Measurements from ENCODE around the gene CSNK1G3. TPM values are rescaled to one million over a fixed set of nuclear protein-coding genes. Genes with fewer than 3 reads are reported as not detected.

CSNK1G3 gene
- total and polyA plus RNA-seq, 8 donors = 12.9 to 151 (median 20.3) TPM

DNA sequence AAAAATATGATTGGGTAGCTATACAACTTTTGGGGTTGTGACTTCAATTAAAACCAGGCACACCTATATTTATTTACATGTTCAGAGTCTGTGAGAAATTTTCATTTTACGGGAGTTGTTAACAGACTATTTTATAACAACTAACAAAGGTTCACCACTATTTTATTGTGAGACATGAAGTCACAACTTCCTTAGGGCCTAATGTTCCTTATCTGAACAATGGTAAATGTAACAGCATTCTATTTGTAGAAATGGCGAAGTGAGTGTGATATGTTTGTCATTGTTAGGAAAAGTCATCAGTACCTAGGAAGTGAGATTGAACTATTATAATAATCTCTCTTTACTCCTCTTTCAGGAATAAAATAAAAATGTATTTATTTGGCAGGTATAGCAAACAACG, 67.4 kb downstream of the CSNK1G3 start:
- Histone ChIP-seq H3K9me3 (peaks cover 0 to 4% (median 0%) of the 10 kb centered on the region in 4 donors), H3K36me3 (peaks cover 0 to 19% (median 11%) of the 10 kb centered on the region in 4 donors), H3K27me3 (no peaks in the 10 kb centered on the region), H3K4me1 (peaks cover 0 to 6% (median 0%) of the 10 kb centered on the region in 4 donors), H3K4me3 (no peak overlapping the region), H3K27ac (no peak overlapping the region)
- TF ChIP-seq POLR2A (IDR thresholded peaks at IDR 0.05) (no peak), EP300 (IDR thresholded peaks at IDR 0.05) (no peak), POLR2AphosphoS5 (IDR thresholded peaks at IDR 0.05) (no peak)
- TF ChIP-seq, protein P1, sequence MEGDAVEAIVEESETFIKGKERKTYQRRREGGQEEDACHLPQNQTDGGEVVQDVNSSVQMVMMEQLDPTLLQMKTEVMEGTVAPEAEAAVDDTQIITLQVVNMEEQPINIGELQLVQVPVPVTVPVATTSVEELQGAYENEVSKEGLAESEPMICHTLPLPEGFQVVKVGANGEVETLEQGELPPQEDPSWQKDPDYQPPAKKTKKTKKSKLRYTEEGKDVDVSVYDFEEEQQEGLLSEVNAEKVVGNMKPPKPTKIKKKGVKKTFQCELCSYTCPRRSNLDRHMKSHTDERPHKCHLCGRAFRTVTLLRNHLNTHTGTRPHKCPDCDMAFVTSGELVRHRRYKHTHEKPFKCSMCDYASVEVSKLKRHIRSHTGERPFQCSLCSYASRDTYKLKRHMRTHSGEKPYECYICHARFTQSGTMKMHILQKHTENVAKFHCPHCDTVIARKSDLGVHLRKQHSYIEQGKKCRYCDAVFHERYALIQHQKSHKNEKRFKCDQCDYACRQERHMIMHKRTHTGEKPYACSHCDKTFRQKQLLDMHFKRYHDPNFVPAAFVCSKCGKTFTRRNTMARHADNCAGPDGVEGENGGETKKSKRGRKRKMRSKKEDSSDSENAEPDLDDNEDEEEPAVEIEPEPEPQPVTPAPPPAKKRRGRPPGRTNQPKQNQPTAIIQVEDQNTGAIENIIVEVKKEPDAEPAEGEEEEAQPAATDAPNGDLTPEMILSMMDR (IDR thresholded peaks at IDR 0.05) = no peak
- no peak for DNase-seq
- intact Hi-C loops (cut with DNase I; ENCODE audit: low total_unique reads) = no loop called here
- WGBS, 5 donors = 40 to 68% (median 59%) methylated on average over 3 of the region's 3 CpGs

DNA sequence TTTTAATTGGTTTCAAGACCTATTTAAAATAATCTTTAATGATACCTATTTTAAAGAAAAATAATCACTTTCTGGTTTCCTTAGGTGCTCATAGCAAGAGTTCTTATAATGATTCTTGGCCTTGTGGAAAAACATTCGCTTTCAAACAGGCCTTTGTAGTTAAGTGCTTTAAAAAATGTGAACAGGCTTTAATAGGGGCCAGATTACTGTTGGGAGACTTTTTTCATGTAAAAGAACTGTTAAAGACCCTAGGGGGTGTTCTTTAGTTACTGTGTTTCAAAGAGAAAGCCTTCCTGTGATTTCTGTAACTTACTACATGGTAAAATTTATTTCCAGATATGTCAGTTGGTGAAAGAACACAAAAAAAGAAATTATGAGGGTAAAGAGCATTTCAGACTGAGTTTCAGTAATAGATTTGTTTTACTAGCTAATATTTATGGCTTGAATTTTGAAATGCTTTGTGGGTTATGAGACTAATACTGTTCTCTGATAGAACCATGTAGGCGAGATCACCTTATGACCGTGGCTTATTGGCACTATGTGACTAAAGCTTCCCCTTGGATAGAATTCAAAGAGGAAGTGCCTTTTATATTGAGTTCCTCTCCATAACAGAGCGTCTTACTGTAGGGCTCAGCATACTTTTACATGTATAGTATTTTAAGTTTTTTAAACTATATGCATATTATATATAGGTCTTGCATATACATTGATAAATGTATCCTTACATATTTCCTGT, 70.7 kb downstream of the CSNK1G3 start:
- DNase-seq = peak in 1 of 2 donors; percentile 18
- Histone ChIP-seq H3K9me3 (peaks cover 0 to under 1% (median 0%) of the 10 kb centered on the region in 4 donors), H3K36me3 (peaks cover 0 to 4% (median 3%) of the 10 kb centered on the region in 4 donors), H3K4me1 (peaks cover 0 to 6% (median 0%) of the 10 kb centered on the region in 4 donors), H3K27ac (no peak overlapping the region), H3K27me3 (no peaks in the 10 kb centered on the region), H3K4me3 (no peak overlapping the region)
- 57 to 81% (median 61%) methylated on average over 4 of the region's 4 CpGs for WGBS, 5 donors
- TF ChIP-seq POLR2A (IDR thresholded peaks at IDR 0.05) = no peak
- TF ChIP-seq, protein P1 (IDR thresholded peaks at IDR 0.05) = no peak
- no peak for TF ChIP-seq EP300 (IDR thresholded peaks at IDR 0.05)
- no peak for TF ChIP-seq POLR2AphosphoS5 (IDR thresholded peaks at IDR 0.05)
- intact Hi-C loops (cut with DNase I; ENCODE audit: low total_unique reads) = no loop called here

DNA sequence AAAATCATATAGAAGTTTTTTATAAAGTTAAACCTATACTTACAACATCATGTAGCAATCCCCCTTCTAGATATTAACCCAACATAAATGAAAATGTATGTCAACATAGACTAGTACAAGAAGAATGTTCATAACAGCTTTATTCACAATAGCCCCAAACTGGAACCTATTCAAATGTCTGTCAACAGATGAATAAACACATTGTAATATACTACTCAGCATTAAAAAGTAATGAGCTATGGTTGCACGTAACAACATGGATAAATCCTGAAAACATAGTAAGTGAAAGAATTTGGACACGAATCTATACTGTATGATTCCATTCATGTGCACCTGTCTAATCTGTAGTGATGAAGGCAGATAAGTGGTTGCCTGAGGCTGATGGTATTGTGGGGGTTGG, 73.9 kb downstream of the CSNK1G3 start:
- intact Hi-C loops (cut with DNase I; ENCODE audit: low total_unique reads) = no loop called here
- Histone ChIP-seq H3K27me3 (no peaks in the 10 kb centered on the region), H3K4me1 (no peaks in the 10 kb centered on the region), H3K4me3 (no peak overlapping the region), H3K36me3 (peaks cover 0 to 5% (median 0%) of the 10 kb centered on the region in 4 donors), H3K9me3 (no peaks in the 10 kb centered on the region), H3K27ac (no peak overlapping the region)
- TF ChIP-seq EP300 (IDR thresholded peaks at IDR 0.05) (no peak), POLR2AphosphoS5 (IDR thresholded peaks at IDR 0.05) (no peak), POLR2A (IDR thresholded peaks at IDR 0.05) (no peak)
- TF ChIP-seq, protein P1 (IDR thresholded peaks at IDR 0.05) = no peak
- WGBS, 5 donors = 91 to 98% (median 94%) methylated on average over 2 of the region's 2 CpGs
- no peak for DNase-seq

DNA sequence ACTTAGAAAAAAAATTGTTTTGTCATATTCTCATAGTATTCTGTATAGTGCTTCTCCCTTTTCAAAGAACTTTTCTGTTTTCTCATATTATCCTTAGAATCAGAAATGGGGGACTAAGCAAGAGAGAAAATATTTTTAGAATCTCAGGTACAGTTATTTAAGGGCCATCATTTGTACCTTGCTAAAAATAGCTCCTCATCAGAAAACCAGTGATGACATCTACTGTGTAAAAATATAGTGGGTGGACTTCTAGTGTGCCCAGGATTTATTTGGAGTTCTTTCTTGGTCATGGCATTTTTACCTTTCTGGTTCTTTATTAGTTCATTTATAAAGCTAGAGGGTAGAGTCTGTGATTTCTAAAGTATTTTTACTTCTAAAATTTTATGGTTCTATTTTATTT, 82.5 kb downstream of the CSNK1G3 start:
- intact Hi-C loops (cut with DNase I; ENCODE audit: low total_unique reads) = no loop called here

More for the DNA sequence above, 82.5 kb downstream of the CSNK1G3 start:
- no peak overlapping the region for H3K27ac ChIP-seq
- H3K4me1 ChIP-seq = no peaks in the 10 kb centered on the region
- DNase-seq = no peak
- no peak for TF ChIP-seq POLR2AphosphoS5 (IDR thresholded peaks at IDR 0.05)
- TF ChIP-seq EP300 (IDR thresholded peaks at IDR 0.05) = no peak
- TF ChIP-seq, protein P1 (IDR thresholded peaks at IDR 0.05) = no peak
- TF ChIP-seq POLR2A (IDR thresholded peaks at IDR 0.05) = no peak
- no peaks in the 10 kb centered on the region for H3K9me3 ChIP-seq
- peaks cover 0 to 38% (median 36%) of the 10 kb centered on the region in 4 donors for H3K36me3 ChIP-seq
- H3K27me3 ChIP-seq = no peaks in the 10 kb centered on the region
- no peak overlapping the region for H3K4me3 ChIP-seq
